ENCODE measurements around the gene ARHGAP32.
"Not testable (repeated sequence)": the region's sequence is repeated elsewhere in the genome, so short reads cannot be mapped to it uniquely, and the experiment has no call there.

ARHGAP32 gene

DNA sequence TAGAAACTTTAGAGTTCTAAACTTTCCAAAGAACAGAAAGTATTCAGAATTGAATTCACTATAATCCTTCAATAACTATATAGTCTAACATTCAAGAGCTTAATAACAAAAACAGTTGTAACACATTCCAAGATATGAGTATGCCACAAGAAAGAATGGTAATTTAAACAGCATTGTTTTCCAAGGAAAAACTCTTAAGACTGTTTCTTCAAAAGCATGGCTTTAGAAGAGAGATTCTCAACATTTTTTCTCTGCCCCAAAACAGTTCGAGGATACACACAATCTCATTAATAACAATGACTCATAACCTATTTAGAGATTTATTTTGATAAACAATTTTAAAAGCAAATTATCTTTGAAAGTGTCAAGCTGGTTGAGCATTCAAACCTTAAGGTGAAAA lies 16.7 kb upstream of the ARHGAP32 start:
- peak; percentile 18 to 24 for DNase-seq (ENCODE audit: low read depth in 2 of 2)
- H3K4me3 ChIP-seq (replicated peaks in 1 of 2; ENCODE audit: low read depth in 2 of 2, low read length in 2 of 2) = no peak overlapping the region
- TF ChIP-seq, protein P1, sequence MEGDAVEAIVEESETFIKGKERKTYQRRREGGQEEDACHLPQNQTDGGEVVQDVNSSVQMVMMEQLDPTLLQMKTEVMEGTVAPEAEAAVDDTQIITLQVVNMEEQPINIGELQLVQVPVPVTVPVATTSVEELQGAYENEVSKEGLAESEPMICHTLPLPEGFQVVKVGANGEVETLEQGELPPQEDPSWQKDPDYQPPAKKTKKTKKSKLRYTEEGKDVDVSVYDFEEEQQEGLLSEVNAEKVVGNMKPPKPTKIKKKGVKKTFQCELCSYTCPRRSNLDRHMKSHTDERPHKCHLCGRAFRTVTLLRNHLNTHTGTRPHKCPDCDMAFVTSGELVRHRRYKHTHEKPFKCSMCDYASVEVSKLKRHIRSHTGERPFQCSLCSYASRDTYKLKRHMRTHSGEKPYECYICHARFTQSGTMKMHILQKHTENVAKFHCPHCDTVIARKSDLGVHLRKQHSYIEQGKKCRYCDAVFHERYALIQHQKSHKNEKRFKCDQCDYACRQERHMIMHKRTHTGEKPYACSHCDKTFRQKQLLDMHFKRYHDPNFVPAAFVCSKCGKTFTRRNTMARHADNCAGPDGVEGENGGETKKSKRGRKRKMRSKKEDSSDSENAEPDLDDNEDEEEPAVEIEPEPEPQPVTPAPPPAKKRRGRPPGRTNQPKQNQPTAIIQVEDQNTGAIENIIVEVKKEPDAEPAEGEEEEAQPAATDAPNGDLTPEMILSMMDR (IDR thresholded peaks at IDR 0.05; ENCODE audit: low read depth, low read length) = no peak

DNA sequence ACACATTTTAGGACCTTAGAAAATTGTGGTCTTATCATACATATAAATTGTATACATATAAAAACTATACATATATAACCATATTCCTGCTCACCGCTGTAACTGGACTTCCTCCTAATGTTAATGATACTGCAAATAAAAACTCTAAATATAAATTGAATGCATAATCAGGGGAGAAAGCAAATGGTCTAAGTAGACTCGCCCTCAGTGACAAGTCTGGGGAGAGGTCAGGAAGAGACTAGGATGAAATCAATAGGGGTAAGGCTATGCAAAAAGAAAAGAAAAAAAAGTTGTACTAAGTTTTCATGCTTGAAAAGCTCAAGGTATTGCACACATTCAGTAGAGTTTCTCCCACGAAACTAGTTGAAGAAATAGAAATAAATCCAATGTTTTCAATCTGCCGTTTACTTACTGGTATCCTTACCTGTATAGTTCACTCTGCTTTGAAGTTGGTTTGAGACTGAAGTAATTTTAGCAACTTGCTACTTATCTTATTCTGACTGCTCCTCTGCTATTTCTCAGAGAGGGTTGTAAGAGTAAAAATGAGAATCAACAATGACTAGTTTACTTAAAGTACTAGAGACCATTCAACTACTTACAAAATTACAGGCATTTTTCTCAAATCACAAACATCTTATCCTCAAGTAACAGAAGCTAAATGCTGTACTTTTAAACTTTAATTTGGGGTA lies 12.2 kb upstream of the ARHGAP32 start:
- no peak for DNase-seq (ENCODE audit: low read depth in 2 of 2)
- H3K4me3 ChIP-seq (replicated peaks in 1 of 2; ENCODE audit: low read depth in 2 of 2, low read length in 2 of 2) = no peak overlapping the region
- TF ChIP-seq, protein P1 (IDR thresholded peaks at IDR 0.05; ENCODE audit: low read depth, low read length) = no peak

DNA sequence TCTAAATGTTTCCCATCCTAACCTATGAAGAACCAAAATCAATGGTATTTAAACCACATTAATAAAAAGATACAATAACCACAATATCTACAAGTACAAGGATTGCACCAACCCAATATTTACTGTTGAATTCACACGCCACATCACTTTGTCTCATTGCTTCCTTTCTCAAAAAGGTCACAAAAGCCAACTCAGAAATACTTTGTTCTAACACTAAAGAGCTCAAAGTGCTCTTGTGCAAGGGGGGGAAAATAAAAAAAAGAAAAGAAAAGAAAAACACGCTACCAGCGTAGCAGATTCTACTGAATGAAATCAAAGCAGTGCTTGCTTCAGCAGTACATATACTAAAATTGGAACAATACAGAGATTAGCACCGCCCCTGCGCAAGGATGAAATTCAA lies 10.5 kb upstream of the ARHGAP32 start:
- DNase-seq (ENCODE audit: low read depth in 2 of 2) = no peak
- TF ChIP-seq, protein P1 (IDR thresholded peaks at IDR 0.05; ENCODE audit: low read depth, low read length) = no peak
- no peak overlapping the region for H3K4me3 ChIP-seq (replicated peaks in 1 of 2; ENCODE audit: low read depth in 2 of 2, low read length in 2 of 2)

DNA sequence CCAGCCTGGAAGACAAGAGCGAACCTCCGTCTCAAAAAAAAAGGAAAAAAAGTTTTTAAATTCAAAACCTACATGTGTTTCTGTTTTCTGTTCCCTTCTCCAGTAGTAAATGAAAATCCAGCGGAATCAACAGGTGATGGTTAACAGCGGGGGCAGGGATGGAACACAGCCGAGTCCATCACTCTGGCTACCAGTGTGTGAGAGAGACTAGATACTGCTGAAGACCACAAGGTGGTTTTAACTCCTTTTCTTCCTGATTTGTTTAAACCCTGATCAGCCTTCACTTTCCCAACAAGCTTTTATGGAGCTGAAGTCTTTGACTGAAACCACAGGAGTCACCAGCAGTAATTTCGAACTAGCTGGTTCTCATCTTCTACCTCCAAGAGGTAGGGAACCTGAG lies 3.6 kb upstream of the ARHGAP32 start:
- no peak overlapping the region for H3K4me3 ChIP-seq (replicated peaks in 1 of 2; ENCODE audit: low read depth in 2 of 2, low read length in 2 of 2)
- DNase-seq (ENCODE audit: low read depth in 2 of 2) = no peak
- TF ChIP-seq, protein P1 (IDR thresholded peaks at IDR 0.05; ENCODE audit: low read depth, low read length) = no peak

DNA sequence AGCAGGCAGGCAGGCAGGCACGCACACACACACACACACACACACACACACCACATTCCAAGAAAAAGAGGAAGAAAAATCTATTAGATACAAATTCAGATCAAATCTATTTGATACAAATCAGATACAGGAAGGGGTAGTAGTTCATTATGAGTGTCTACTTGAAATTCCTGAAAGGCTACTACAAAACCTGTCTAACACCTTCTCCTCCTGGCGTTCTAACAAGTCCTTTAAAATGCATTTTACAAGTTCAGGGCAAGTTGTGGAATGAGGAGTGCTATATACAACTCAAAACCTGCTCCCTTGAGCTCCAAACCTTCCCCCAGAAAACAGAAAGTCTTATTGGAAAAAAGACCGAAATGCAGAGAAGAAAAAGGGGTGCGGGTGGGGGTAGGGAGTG lies 476 bp downstream of the ARHGAP32 start:
- DNase-seq (ENCODE audit: low read depth in 2 of 2) = no peak
- no peak overlapping the region for H3K4me3 ChIP-seq (replicated peaks in 1 of 2; ENCODE audit: low read depth in 2 of 2, low read length in 2 of 2)
- TF ChIP-seq, protein P1 (IDR thresholded peaks at IDR 0.05; ENCODE audit: low read depth, low read length) = no peak

DNA sequence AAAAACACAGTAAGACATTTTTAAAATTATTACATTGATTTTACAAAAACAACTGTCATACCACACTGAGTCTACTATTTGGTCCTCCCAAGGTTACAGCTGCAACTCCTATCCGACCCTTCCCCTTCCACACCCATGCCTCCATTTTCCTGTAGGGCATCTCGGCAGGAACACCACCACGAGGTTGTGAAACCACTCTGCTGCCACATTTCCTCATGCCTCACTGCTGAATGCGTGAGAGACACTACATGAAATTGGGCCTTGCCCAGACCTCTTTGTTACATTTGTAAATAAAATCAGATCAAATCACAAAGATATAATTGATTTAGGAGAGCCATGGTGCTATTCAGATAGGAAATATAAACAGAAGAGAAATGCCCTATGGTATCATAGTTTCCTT lies 2.0 kb downstream of the ARHGAP32 start:
- no peak overlapping the region for H3K4me3 ChIP-seq (replicated peaks in 1 of 2; ENCODE audit: low read depth in 2 of 2, low read length in 2 of 2)
- TF ChIP-seq, protein P1 (IDR thresholded peaks at IDR 0.05; ENCODE audit: low read depth, low read length) = no peak
- DNase-seq (ENCODE audit: low read depth in 2 of 2) = peak in 1 of 2 donors; percentile 30

DNA sequence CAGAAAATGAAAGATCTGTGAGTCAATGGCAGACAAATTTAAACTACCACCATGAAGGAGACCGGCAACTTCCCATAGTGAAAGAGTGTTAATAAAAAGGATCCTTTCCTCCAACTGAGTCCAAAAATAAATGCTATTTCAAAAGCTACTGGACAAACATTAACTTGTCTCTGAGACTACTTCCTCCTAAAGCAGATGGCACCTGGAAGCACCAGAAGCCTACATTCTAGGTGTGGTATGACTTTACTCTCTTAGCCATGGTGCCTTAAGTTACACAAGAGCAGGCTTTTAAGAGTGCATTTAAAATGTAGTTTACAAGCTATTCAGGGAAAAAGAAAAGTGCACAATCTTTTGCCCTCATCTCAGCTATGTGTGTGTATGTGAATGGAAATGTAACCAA lies 2.5 kb downstream of the ARHGAP32 start:
- no peak overlapping the region for H3K4me3 ChIP-seq (replicated peaks in 1 of 2; ENCODE audit: low read depth in 2 of 2, low read length in 2 of 2)
- TF ChIP-seq, protein P1 (IDR thresholded peaks at IDR 0.05; ENCODE audit: low read depth, low read length) = no peak

DNA sequence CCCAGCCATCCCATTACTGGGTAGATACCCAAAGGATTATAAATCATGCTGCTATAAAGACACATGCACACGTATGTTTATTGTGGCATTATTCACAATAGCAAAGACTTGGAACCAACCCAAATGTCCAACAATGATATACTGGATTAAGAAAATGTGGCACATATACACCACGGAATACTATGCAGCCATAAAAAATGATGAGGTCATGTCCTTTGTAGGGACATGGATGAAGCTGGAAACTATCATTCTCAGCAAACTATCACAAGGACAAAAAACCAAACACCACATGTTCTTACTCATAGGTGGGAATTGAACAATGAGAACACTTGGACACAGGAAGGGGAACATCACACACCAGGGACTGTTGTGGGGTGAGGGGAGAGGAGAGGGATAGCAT lies 7.0 kb downstream of the ARHGAP32 start:
- H3K4me3 ChIP-seq (replicated peaks in 1 of 2; ENCODE audit: low read depth in 2 of 2, low read length in 2 of 2); DNase-seq (ENCODE audit: low read depth in 2 of 2): not testable (repeated sequence)

More for the DNA sequence above, 2.5 kb downstream of the ARHGAP32 start:
- DNase-seq (ENCODE audit: low read depth in 2 of 2) = no peak
